Right lobe of liver (tissue), 6 donors: ENCODE data around the gene PXDN. TPM values are rescaled to one million over a fixed set of nuclear protein-coding genes. Genes with fewer than 3 reads are reported as not detected.

Experiments used
- ATAC-seq, 4 donors: fragments of 200-7000 bp; cut with Tn5 transposase; one replicate each; pipeline ENCODE4 v1.9.1; 2020; ENCODE audit warnings: mild to moderate bottlenecking in 4 of 4, moderate library complexity in 4 of 4
- DNase-seq, 3 donors: peaks; one replicate each; pipeline ENCODE4 v3.0.0-alpha.2; 2020
- H3K27ac ChIP-seq, 3 donors: fragments of 200-600 bp; one replicate each; pipeline ENCODE4 v1.8.0; 2022
- H3K27me3 ChIP-seq, 2 donors: fragments of 200-600 bp; one replicate each; pipeline ENCODE4 v1.8.0; 2022
- H3K36me3 ChIP-seq, 4 donors: fragments of 200-600 bp; sonication (generic) in 1 of 4; one replicate each; pipeline versions ENCODE4 v1.5.1 to v1.8.0; 2017 to 2022; ENCODE audit warnings: control low read depth in 1 of 4
- H3K4me1 ChIP-seq, 4 donors: fragments of 200-600 bp; sonication (generic) in 1 of 4; one replicate each; pipeline versions ENCODE4 v1.5.1 to v1.8.0; 2017 to 2022; ENCODE audit warnings: control low read depth in 1 of 4
- H3K4me3 ChIP-seq, 3 donors: fragments of 200-600 bp; one replicate each; pipeline ENCODE4 v1.8.0; 2022
- H3K9me3 ChIP-seq, 4 donors: fragments of 200-600 bp; sonication (generic) in 1 of 4; one replicate each; pipeline versions ENCODE4 v1.5.1 to v1.8.0; 2017 to 2022; ENCODE audit warnings: control low read depth in 1 of 4
- CTCF ChIP-seq, 4 donors: fragments of 200-600 bp in 3 of 4; fragments of 450-650 bp in 1 of 4; IDR thresholded peaks; one replicate each; pipeline versions ENCODE4 v1.5.1 to v1.8.0; 2016 to 2022; ENCODE audit warnings: antibody characterized with exemption in 4 of 4, mild to moderate bottlenecking in 2 of 4
- POLR2A ChIP-seq: fragments of 450-650 bp; IDR thresholded peaks from one replicate; pipeline ENCODE4 v1.6.1; 2017; ENCODE audit warnings: antibody characterized with exemption, mild to moderate bottlenecking
- WGBS: methylation state at CpG from one replicate; pipeline ENCODE4 v1.1.6; 2018; ENCODE audit warnings: low coverage, low lambda C conversion rate; ENCODE audit not compliant: insufficient coverage; ENCODE audit errors: missing lambda C conversion rate; 5-methylcytosine and 5-hydroxymethylcytosine counted together
- intact Hi-C, 2 donors: fragments of 100-400 bp; cut with DNase I; formaldehyde crosslinking; loops; one replicate each; pipeline versions ENCODE4 v1.11.2 to v1.14.1; 2022
- total RNA-seq, 6 experiments: library from RNA; depleted of rRNA in 2 of 6; stranded (reverse); fragments of >200 nt in 2 of 6; fragmentation: NEBNext Ultra II Directional in 3 of 6; extraction: Animal tissue kit (Norgen Biotek cat#: 25700) in 3 of 6; gene quantifications; one replicate each; pipeline versions ENCODE4 v1.1.0 to v1.2.4, GENCODE V29; 2016 to 2023
- donor health status: DM: no; HTN: yes; CAD: no.
- donor health status: DM: no; HTN: no; CAD: no.
- donor health status: DM: no; HTN: no; CAD: no.
- donor health status: DM: no; HTN: yes; CAD: no.
- donor health status: DM: no; HTN: yes; CAD: no.

PXDN gene
- total RNA-seq, 6 experiments from 2014 or later, result 5.5 to 21.0 (median 11.4) TPM

DNA sequence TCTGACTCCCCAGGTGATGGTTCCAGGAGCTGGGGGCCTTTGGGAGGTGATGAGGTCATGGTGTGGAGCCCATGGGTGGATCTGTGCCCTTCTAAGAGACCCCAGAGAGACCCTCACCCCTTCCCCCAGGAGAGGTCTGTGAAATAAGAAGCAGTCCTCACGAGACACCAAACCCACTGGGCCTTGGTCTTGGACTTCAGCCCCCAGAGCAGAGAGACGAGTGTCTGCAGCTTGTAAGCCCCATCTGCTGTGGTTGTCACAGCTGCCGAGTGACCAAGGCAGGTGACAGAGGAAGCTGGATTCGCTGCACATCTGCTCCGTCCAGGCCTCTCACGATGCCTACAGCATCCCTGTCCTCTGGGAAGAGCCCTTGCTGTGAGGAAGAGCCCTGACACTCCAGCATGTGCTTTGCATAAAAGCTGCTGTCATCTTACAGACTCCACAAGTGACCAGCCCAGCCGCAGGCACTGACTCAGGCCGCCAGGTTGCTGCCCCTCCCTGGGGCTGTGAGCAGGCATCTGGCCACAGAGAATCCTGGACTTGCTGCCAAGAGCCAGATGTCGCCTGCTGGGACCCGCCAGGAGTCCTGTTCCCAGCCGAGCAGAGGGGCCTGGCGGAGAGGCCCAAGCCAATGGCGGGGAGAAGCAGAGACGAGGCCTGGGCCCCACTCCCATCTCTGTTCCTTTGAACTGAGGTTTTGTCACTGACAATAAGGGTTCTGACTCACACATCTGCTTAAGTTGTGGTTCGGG, 150.8 kb downstream of the PXDN start:
- TF ChIP-seq CTCF (IDR thresholded peaks at IDR 0.05) (no peak), POLR2A (no peak)
- DNase-seq (no peak), ATAC-seq (no peak)
- no peaks in the 10 kb centered on the region for H3K9me3 ChIP-seq
- 58% methylated on average over 7 of the region's 15 CpGs for WGBS
- H3K36me3 ChIP-seq, result no peaks in the 10 kb centered on the region
- no peaks in the 10 kb centered on the region for H3K27me3 ChIP-seq
- no peak overlapping the region for H3K27ac ChIP-seq
- H3K4me1 ChIP-seq, result no peaks in the 10 kb centered on the region
- no peak overlapping the region for H3K4me3 ChIP-seq
- intact Hi-C loops, result no loop called here

- TF ChIP-seq POLR2A (no peak), CTCF (IDR thresholded peaks at IDR 0.05) (peak; percentile 35 to 43 (median 38))
- H3K36me3 ChIP-seq, result no peaks in the 10 kb centered on the region
- H3K9me3 ChIP-seq, result no peaks in the 10 kb centered on the region
- WGBS, result 16% methylated on average over 17 of the region's 28 CpGs
- H3K4me3 ChIP-seq, result no peak overlapping the region
- intact Hi-C loops, result no loop called here
- no peaks in the 10 kb centered on the region for H3K4me1 ChIP-seq
- DNase-seq, result peak; percentile 58 to 70 (median 61)
- H3K27ac ChIP-seq, result peak overlapping the region in 2 of 3 donors; percentile 1 to 38
- H3K27me3 ChIP-seq, result no peaks in the 10 kb centered on the region
- ATAC-seq, result peak; percentile 70 to 75 (median 73)
Observed at GRCh38 chr2:1591978-1592907, 152.1 kb downstream of the PXDN start.

GRCh38 chr2:1591461-1591770, 152.9 kb downstream of the PXDN start:
- Histone ChIP-seq H3K36me3 (no peaks in the 10 kb centered on the region), H3K27ac (peak overlapping the region in 2 of 3 donors; percentile 1 to 38), H3K27me3 (no peaks in the 10 kb centered on the region), H3K4me3 (no peak overlapping the region), H3K9me3 (no peaks in the 10 kb centered on the region), H3K4me1 (no peaks in the 10 kb centered on the region)
- ATAC-seq (peak in 1 of 4 donors; percentile 12), DNase-seq (no peak)
- TF ChIP-seq POLR2A (no peak), CTCF (IDR thresholded peaks at IDR 0.05) (no peak)
- WGBS, result no CpG with 5 or more reads among the region's 16 CpGs
- intact Hi-C loops, result no loop called here

DNA sequence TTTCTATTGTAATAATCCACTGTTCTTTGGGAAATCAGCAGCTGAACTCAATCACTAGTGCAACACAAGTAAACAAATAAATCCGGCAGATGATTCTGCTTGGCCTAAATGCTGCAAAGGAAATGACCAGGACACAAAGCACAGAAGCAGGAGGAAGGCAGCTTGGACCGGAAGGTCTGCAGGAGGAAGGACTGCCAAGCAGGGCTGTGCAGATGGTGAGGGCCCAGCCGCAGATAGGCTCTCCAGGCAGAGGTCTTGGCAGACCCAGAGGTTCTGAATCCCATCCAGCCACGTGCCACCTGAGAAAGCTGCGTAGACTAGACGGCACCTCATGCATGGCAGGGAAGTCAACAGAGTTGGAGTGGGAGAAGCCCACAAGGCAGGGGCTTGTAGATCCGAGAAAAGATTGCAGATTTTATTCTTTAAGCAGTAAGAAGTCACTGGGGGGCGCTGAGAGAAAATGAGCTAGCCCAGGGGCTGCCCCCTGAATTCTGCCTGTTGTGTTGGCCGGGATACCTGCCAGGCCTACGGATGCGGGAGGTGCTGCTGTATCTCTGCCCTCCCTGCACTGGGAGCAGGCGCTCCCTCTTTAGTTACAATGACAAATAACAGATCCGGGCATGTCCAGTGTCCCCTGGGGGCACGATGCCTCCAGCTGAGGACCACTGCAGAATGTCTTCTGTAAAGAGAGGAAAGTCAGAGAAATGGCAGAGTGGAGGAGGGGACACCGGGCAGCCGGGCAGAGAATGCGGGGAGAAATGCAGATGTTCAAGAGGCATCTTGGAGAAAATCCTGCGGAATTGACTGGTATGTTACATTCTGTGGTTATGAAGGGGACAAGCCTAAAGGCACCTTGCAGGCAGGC, 153.5 kb downstream of the PXDN start:
- Histone ChIP-seq H3K27me3 (no peaks in the 10 kb centered on the region), H3K27ac (peak overlapping the region in 1 of 3 donors; percentile 38), H3K4me1 (no peaks in the 10 kb centered on the region), H3K4me3 (no peak overlapping the region), H3K9me3 (no peaks in the 10 kb centered on the region), H3K36me3 (no peaks in the 10 kb centered on the region)
- 52% methylated on average over 13 of the region's 18 CpGs for WGBS
- TF ChIP-seq CTCF (IDR thresholded peaks at IDR 0.05) (no peak), POLR2A (no peak)
- DNase-seq (no peak), ATAC-seq (peak; percentile 43 to 55 (median 50))
- intact Hi-C loops, result no loop called here
